ENCODE results near the gene ALKBH2.
A peak's percentile ranks its signal among the peaks of the same experiment; 100 is the strongest.

The ALKBH2 gene

DNA sequence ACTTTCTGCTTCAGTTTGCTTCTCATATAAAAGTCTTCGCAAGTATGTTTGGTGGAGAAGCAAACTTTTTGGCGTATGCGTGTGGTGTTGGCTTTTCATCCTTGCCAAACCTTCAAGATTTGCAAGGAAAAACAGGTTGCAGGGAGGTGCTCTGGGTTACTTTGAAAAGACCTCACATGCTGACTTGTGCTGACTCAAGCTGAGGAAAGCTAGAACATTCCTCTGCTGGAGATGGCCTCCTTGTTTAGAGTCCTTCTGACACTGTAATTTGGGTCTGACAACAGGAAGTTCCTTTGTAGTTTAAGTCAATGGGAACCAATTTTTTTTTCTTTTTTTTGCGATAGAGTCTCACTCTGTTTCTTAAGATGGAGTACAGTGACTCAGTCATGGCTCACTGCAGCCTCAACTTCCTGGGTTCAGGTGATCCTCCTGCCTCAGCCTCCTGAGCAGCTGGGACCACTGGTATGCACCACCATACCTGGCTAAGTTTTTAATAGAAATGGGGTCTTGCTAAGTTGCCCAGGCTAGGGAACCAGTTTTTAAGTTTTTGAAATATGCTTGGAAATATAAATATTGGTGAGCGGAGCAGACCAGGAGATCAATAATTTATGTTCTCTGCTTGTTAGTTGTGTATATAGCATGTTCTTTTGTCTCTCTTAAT lies 20.5 kb upstream of the ALKBH2 start:
- no peak for DNase-seq

GRCh38 chr12:109112720-109113465 lies 19.6 kb upstream of the ALKBH2 start:
- DNase-seq = no peak

DNA sequence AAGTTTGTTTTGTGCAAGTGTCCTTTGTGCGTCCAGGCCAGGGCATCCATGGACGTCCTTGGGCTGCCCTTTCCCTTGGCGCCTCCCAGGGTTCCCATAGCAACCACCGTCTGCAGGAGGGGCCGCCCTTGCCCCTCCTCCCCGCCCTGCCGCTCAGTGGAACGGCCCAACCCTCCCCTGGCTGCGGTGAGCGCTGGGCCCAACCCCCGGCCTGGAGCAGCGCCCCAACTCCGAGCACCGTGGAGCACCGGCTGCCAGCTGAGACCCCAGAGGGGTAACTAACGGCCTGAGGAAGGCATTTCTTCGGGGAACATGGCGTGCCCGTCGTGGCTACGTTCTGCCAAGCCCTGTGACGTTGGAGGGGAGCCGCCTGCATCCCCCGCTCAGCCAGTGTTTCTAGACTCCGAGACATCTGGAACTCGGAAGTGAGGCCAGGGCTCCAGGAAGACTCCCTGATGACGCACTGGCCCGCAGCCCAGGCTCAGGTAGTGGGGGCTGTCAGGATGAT lies 17.8 kb upstream of the ALKBH2 start:
- peak; percentile 23 for DNase-seq

DNA sequence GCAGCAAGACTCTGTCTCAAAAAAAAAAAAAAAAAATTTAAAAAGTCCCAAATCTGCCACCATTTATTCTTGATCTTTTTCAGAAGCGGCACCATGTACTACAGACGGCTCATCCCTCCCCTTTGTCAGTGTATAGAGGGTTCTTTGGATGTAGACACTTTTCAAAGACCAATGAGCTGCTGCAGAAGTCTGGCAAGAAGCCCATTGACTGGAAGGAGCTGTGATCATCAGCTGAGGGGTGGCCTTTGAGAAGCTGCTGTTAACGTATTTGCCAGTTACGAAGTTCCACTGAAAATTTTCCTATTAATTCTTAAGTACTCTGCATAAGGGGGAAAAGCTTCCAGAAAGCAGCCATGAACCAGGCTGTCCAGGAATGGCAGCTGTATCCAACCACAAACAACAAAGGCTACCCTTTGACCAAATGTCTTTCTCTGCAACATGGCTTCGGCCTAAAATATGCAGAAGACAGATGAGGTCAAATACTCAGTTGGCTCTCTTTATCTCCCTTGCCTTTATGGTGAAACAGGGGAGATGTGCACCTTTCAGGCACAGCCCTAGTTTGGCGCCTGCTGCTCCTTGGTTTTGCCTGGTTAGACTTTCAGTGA lies 16.6 kb upstream of the ALKBH2 start:
- DNase-seq = no peak

DNA sequence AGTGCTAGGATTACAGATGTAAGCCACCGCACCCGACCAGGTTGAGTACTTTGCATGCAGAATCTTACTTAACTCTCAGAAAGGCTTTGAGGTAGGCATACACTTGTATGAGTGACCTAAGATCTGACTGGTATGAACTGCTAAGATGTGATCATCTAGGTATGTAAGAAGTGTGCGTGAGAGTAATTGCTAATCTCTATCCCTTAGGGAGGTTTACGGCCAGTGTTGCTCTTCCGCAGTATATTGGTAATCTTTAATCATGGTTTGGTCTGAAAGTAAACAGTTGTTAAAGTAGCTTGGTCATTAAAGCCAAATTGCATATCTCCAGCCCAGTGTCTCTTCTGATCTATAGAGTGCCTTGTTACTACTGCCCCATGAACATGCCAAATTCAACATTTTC lies 11.9 kb upstream of the ALKBH2 start:
- DNase-seq = no peak

DNA sequence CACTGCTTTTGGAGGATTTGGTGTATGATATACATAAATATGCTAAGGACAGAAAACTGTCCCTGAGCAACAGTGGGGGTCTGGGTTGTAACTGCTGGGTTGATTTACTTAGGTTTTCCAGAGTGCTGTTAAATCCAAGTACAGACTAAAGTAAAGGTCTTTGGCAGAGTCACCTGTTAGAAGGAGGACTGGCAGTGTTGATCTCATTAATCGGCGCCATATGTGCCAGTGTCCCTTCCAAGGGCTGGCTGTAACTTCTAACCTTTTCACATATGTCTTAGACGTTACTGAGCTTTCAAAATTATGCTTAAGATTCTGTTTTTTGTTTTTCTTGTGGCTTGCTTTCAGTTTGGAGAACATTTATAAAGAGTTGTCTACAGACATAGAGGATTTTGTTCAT lies 9.2 kb upstream of the ALKBH2 start:
- no peak for DNase-seq

DNA sequence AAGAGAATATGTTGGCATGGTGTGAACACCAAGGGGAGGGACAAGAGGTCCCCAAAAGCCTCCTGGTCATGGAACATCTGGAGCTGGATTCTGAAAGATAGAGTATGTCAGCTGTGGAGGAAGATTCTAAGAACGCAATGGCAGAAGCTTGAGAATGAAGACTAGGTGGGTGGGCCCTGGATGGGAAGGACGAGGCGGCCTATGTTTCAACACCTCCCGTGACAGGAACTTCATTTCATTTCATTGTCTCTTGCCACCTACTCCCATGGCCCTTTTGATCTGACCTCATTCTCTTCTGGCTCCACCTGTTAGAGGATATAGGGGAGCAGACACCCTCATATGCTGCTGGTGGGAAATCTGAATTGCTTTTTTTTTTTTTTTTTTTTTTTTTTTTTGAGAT lies 7.5 kb upstream of the ALKBH2 start:
- DNase-seq = no peak

- DNase-seq = no peak
These were observed 6.3 kb upstream of the ALKBH2 start for GRCh38 chr12:109099431-109100020.

DNA sequence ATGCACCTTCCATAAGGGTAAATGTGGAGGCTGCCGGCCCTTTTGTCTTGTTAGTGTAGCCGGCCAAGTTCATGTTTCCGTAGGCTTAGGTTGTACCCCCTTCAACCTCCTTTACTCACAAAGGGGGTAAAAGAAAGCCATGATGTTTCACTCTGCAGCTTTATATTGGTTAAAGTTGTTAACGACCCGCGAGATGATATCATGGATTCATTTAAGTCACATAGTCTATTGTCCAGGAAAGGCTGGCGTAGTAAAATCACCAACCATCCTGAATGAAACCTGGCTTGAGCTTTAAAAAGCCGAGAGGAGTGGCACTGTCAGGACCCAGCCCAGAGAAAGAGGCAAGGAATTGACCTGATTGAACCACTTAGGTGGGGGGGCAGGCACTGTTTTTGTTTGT lies 5.4 kb upstream of the ALKBH2 start:
- DNase-seq = no peak

DNA sequence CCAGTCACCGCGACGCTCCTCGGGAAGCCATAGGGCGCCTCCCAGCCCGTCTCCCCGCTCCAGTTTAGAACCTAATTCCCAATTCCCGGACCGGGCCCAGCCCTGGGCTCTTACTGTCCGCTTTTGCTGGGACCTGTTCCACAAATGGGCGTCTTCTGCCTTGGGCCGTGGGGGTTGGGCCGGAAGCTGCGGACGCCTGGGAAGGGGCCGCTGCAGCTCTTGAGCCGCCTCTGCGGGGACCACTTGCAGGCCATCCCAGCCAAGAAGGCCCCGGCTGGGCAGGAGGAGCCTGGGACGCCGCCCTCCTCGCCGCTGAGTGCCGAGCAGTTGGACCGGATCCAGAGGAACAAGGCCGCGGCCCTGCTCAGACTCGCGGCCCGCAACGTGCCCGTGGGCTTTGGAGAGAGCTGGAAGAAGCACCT lies 4.9 kb upstream of the ALKBH2 start:
- DNase-seq = no peak

GRCh38 chr12:109097435-109098182 lies 4.3 kb upstream of the ALKBH2 start, which contains the start of gene UNG:
TSS of gene UNG (plus strand) at chr12:109097597. CDS start at chr12:109097680, 83 bp downstream.
- DNase-seq = peak; percentile 91

GRCh38 chr12:109097140-109097434 lies 3.8 kb upstream of the ALKBH2 start:
- DNase-seq = no peak

DNA sequence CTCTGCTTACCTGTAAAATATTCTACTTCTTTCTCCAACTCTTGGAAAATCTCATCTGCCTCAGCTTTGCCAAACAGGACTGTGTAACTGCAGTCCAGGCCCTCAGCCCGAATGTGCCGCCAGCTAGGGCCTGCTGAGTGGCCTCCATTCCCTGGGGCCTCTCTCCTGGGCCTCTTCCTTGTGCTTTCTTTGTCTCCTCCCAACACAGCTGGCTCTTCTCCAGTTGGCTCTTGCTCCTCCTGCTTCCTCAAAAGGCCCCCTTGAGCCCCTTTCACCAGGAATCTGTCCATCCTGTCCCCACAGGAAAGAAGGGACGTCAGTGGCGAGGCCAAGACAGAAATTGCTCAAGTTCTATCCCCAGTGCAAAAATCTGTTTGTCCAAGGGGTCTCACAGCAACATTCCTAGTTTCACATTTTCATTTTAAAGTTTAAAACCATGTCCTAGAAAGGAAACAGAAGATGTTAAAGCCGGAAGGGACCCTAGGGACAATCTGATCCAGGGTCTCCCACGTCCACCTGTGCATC lies 713 bp downstream of the ALKBH2 start:
- peak; percentile 31 for DNase-seq

- DNase-seq = no peak
These were observed 3.6 kb downstream of the ALKBH2 start for GRCh38 chr12:109089683-109090082.

DNA sequence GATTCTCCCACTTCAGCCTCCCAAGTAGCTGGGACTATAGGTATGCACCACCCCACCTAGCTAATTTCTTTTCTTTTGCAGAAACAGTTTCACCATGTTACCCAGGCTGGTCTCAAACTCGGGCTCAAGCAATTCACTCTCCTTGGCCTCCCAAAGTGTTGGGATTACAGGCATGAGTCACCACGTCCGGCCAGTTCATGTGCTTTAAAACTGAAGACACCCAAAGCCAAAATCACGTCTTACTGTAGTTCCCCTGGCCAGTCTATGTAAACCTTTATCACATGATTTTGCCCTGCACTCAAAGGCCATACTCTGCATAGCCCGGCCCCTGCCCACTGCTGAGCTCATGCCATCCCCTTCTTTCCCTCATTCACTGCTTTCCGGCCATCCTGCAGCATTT lies 4.5 kb downstream of the ALKBH2 start:
- no peak for DNase-seq

DNA sequence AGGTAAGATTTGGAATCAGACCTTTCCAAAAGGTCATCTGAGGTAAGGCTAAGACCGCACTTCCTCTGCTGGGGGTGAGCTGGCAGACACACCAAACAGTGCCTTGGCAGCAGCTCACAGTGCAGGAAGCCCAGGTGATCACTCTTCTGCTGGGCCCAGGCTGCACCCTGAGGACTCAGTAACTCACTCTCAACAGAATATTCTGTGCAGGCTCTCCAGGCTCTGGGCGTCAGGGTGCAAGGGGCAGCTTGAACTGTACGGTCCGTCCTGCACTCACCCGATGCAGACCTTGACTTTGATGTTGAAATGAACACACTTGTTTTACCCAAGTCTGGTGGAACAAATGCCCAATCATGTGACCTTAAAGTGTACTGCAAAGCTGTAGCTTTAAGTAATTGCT lies 6.0 kb downstream of the ALKBH2 start:
- DNase-seq = no peak

GRCh38 chr12:109085590-109085989 lies 7.7 kb downstream of the ALKBH2 start:
- no peak for DNase-seq

DNA sequence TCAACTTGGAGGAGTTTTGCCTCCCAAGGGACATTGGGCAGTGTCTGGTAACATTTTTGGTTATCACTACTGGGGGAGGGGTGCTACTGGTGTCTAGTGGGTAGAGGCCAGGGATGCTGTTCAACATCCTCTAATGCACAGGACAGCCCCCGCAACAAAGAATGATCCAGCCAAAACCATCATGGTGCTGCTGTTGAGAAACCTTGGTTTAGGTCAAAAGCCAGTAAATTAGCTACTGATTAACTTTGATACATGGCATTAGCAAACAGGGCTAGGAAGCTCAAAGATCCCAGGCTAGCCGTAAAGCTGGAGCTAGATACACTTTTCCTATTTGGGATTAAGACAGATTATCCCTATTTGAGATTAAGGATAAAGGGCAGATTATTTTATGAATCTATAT lies 8.8 kb downstream of the ALKBH2 start:
- DNase-seq = no peak

DNA sequence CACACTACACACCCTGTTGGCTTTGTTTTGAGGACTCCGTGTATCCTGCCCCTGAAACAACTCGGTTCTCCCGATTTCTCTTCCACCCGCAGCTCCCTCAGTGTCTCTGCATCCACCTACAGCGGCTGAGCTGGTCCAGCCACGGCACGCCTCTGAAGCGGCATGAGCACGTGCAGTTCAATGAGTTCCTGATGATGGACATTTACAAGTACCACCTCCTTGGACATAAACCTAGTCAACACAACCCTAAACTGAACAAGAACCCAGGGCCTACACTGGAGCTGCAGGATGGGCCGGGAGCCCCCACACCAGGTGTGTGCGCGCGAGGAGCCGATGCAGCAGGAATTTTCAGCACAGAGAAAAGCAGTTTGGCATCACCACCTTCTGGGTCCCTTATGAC lies 10.5 kb downstream of the ALKBH2 start:
- no peak for DNase-seq

- DNase-seq = no peak
These were observed 18.4 kb downstream of the ALKBH2 start for GRCh38 chr12:109074866-109075265.

DNA sequence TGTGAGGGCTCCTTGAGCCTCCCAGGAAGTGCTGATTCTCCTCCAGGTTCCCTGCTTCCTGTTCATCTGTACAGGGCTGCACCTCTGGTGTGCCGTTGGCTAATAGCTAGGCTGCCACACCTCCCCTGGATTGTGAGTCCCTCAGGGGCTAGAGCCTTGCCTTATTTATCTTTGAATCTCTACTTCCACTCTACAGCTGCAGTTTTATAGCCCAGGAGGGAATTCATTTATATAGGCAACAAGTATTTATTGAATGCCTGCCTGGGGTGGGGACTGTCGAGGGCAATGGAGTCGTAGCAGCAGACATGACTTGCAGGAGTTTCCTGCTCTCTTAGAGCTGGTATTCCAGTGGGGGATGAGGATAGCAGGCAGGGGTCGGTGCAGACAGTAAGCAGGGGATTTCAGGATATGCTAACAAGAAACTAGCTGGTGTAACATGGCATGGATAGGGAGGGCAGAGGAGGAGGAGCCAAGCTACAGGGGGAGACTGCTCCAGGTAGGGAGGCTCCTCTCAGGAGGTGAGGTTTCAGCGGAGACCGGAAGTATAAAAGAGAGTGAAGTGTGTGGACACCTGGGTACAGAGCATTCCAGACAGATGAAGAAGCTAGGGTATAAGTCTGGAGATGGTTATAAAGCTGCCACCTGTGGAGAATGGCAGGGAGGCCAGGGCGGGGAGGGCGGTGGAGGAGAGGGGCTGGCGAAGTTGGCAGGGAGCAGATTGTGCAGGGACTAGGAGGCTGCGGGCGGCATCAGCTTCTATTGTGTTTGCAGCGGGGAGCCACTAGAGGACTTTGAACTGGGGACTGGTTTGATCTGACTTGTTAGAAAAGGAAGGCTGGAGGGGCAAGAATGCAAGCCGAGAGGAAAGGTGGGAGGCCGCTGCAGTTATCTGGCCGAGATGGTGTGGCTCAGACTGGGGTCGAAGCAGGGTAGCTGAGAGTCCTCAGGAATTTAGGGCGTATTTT lies 23.7 kb downstream of the ALKBH2 start:
- DNase-seq = no peak

DNA sequence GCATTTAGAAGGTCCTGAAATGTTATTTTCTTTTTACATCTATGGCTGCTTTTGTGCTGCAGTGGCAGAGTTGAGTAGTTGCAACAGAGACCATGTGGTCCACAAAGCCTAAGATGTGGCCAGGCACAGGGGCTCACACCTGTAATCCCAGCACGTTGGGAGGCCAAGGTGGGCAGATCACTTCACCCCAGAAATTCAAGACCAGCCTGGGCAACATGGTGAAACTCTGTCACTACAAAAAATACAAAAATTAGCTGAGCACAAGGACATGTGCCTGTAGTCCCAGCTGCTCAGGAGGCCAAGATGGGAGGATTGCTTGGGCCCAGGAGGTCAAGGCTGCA lies 27.4 kb downstream of the ALKBH2 start:
- no peak for DNase-seq
